Panc1 (cell line): Measurements from ENCODE around the gene LCN6.

ENCODE experiments used
- CTCF ChIP-seq: fragments of 450-650 bp; IDR thresholded peaks from 2 replicates; pipeline ENCODE4 v1.5.1; 2017; ENCODE audit warnings: mild to moderate bottlenecking
- POLR2AphosphoS5 ChIP-seq: IDR thresholded peaks from 2 replicates; pipeline ENCODE4 v1.6.1; 2012; ENCODE audit warnings: mild to moderate bottlenecking, low read depth, low read length, moderate library complexity
- REST ChIP-seq, 2 experiments: IDR thresholded peaks; 2 replicates each; pipeline ENCODE4 v1.6.1; 2011 to 2012; ENCODE audit warnings: low read depth in 2 of 2, control low read depth in 1 of 2, low read length in 1 of 2, mild to moderate bottlenecking in 1 of 2, moderate library complexity in 1 of 2; ENCODE audit not compliant: insufficient read depth in 1 of 2
- SIN3A ChIP-seq: IDR thresholded peaks from 2 replicates; pipeline ENCODE4 v1.6.1; 2012; ENCODE audit warnings: low read depth, mild to moderate bottlenecking, low read length, moderate library complexity, borderline replicate concordance; ENCODE audit not compliant: insufficient read depth
- TCF7L2 ChIP-seq: IDR thresholded peaks from 2 replicates; pipeline ENCODE4 v1.6.1; 2011; ENCODE audit warnings: mild to moderate bottlenecking, low read depth, low read length, inconsistent platforms

- no peak for TF ChIP-seq CTCF
- TF ChIP-seq REST (IDR thresholded peaks at IDR 0.05; ENCODE audit: insufficient read depth in 1 of 2, low read depth in 2 of 2, low read length in 1 of 2) = no peak
- no peak for TF ChIP-seq POLR2AphosphoS5
- no peak for TF ChIP-seq SIN3A
- no peak for TF ChIP-seq TCF7L2
Observed at GRCh38 chr9:136759436-136760325, 11.4 kb upstream of the LCN6 start.
